OCI-LY1 (cell line): ENCODE data around the gene C17orf114.

ENCODE experiments used
- H2AFZ ChIP-seq: fragments of 200-600 bp; sonication (generic), shearing (Covaris generic); 2 replicates; pipeline ENCODE4 v1.6.0; 2014; ENCODE audit warnings: antibody characterized with exemption, mild to moderate bottlenecking, low read length
- H3F3A ChIP-seq: fragments of 200-600 bp; sonication (generic), shearing (Covaris generic); 2 replicates; pipeline ENCODE4 v1.6.0; 2014; ENCODE audit warnings: mild to moderate bottlenecking, antibody characterized with exemption, low read length, moderate library complexity; ENCODE audit not compliant: insufficient read depth
- H3K27ac ChIP-seq: fragments of 200-600 bp; sonication (generic); 2 replicates; pipeline ENCODE4 v1.5.1; 2014; ENCODE audit warnings: low read length, mixed run types, mild to moderate bottlenecking, low read depth; ENCODE audit not compliant: poor library complexity, severe bottlenecking
- H3K27me3 ChIP-seq: fragments of 200-600 bp; sonication (generic); 2 replicates; pipeline ENCODE4 v1.6.0; 2014; ENCODE audit warnings: antibody characterized with exemption, mild to moderate bottlenecking, low read length, moderate library complexity; ENCODE audit not compliant: insufficient read depth
- H3K36me3 ChIP-seq: fragments of 200-600 bp; sonication (generic); 2 replicates; pipeline ENCODE4 v1.6.1; 2014; ENCODE audit warnings: mild to moderate bottlenecking, antibody characterized with exemption, low read length, moderate library complexity, mixed read lengths; ENCODE audit not compliant: insufficient read depth
- H3K4me1 ChIP-seq: fragments of 200-600 bp; sonication (generic); 2 replicates; pipeline ENCODE4 v1.5.1; 2014; ENCODE audit warnings: mild to moderate bottlenecking, low read length, moderate library complexity; ENCODE audit not compliant: insufficient read depth, severe bottlenecking
- H3K4me2 ChIP-seq: fragments of 200-600 bp; sonication (generic), shearing (Covaris generic); 2 replicates; pipeline ENCODE4 v1.6.1; 2014; ENCODE audit warnings: low read length
- H3K4me3 ChIP-seq: fragments of 200-600 bp; sonication (generic); 2 replicates; pipeline ENCODE4 v1.5.1; 2014; ENCODE audit warnings: low read length, low read depth, mild to moderate bottlenecking, mixed read lengths; ENCODE audit not compliant: poor library complexity, severe bottlenecking
- H3K79me2 ChIP-seq: fragments of 200-600 bp; shearing (Covaris generic); 2 replicates; pipeline ENCODE4 v1.6.1; 2016; ENCODE audit warnings: mixed run types, low read length, mixed read lengths; ENCODE audit not compliant: insufficient read depth
- H3K9ac ChIP-seq: fragments of 200-600 bp; sonication (generic), shearing (Covaris generic); 2 replicates; pipeline ENCODE4 v1.6.1; 2014; ENCODE audit warnings: mild to moderate bottlenecking, low read length, mixed read lengths
- H3K9me2 ChIP-seq: fragments of 200-600 bp; sonication (generic), shearing (Covaris generic); 2 replicates; pipeline ENCODE4 v1.6.1; 2014; ENCODE audit warnings: low read depth, mild to moderate bottlenecking, low read length, mixed read lengths
- H3K9me3 ChIP-seq: fragments of 200-600 bp; shearing (Covaris generic); 2 replicates; pipeline ENCODE4 v1.6.1; 2014; ENCODE audit warnings: low read length, mixed read lengths
- H4K20me1 ChIP-seq: fragments of 200-600 bp; sonication (generic), shearing (Covaris generic); 2 replicates; pipeline ENCODE4 v1.6.0; 2016; ENCODE audit warnings: mild to moderate bottlenecking, low read length; ENCODE audit not compliant: insufficient read depth
- CTCF ChIP-seq: fragments of 200-600 bp; sonication (generic), shearing (Covaris generic); IDR thresholded peaks from 2 replicates; pipeline ENCODE4 v1.5.1; 2017; ENCODE audit warnings: mild to moderate bottlenecking, antibody characterized with exemption, low read length, moderate library complexity, mixed read lengths
- EZH2 ChIP-seq: fragments of 200-600 bp; sonication (generic), shearing (Covaris generic); IDR thresholded peaks from 2 replicates; pipeline ENCODE4 v1.8.0; 2017; ENCODE audit warnings: borderline replicate concordance, mixed run types, mild to moderate bottlenecking, antibody characterized with exemption, low read length, moderate library complexity, mixed read lengths

Gene C17orf114

GRCh38 chr17:4751932-4752331 is 50.2 kb downstream of the C17orf114 start:
- Histone ChIP-seq H4K20me1 (no peaks in the 10 kb centered on the region), H3K27me3 (no peaks in the 10 kb centered on the region), H3K9me3 (no peaks in the 10 kb centered on the region), H3K79me2 (no peaks in the 10 kb centered on the region), H3F3A (no peaks in the 10 kb centered on the region), H2AFZ (no peak overlapping the region), H3K27ac (no peak overlapping the region), H3K4me1 (peaks cover 12% of the 10 kb centered on the region), H3K9ac (no peak overlapping the region), H3K9me2 (no peaks in the 10 kb centered on the region), H3K4me3 (no peak overlapping the region), H3K36me3 (no peaks in the 10 kb centered on the region), H3K4me2 (no peak overlapping the region)
- TF ChIP-seq EZH2 (no peak), CTCF (no peak)
